ENCODE measurements around the gene REC114. TPM values are rescaled to one million over a fixed set of nuclear protein-coding genes. Genes with fewer than 3 reads are reported as not detected.

REC114 gene
- total and polyA plus RNA-seq, 2 of the 8 experiments (the other 6 are each of a cell fraction or from before 2014, with no cell fraction given) = 0.12 TPM; not detected in 1

GRCh38 chr15:73596174-73596573, 153.2 kb downstream of the REC114 start:
- Histone ChIP-seq H3K4me2 (ENCODE audit: insufficient read depth in 1 of 2, low read depth in 2 of 2, low read length in 2 of 2) (no peak overlapping the region), H2AFZ (ENCODE audit: low read length) (no peak overlapping the region), H3K14ac (ENCODE audit: insufficient read length) (no peak overlapping the region), H4K5ac (ENCODE audit: insufficient read length, low read depth, low read length) (no peak overlapping the region), H3K4me3 (ENCODE audit: extremely low read depth in 1 of 4, insufficient read depth in 2 of 4, low read depth in 3 of 4, low read length in 4 of 4) (no peak overlapping the region), H3K4me1 (replicated peaks in 1 of 4; ENCODE audit: control insufficient read depth in 3 of 4, insufficient read depth in 4 of 4, low read length in 3 of 4) (peaks cover 8 to 20% (median 14%) of the 10 kb centered on the region in 4 experiments), H3K56ac (replicated peaks; ENCODE audit: insufficient read length, low read depth, low read length) (no peak overlapping the region), H3K23ac (ENCODE audit: insufficient read length) (no peak overlapping the region), H3K18ac (ENCODE audit: extremely low read depth, low read length) (no peak overlapping the region), H2BK12ac (ENCODE audit: low read depth, low read length) (no peak overlapping the region), H2BK20ac (ENCODE audit: low read length) (no peak overlapping the region), H3K79me1 (ENCODE audit: low read depth, low read length) (peaks cover 25% of the 10 kb centered on the region), H3K36me3 (ENCODE audit: control insufficient read depth in 2 of 4, insufficient read depth in 4 of 4, low read length in 3 of 4) (peaks cover 0 to 5% (median 0%) of the 10 kb centered on the region in 4 experiments; a peak in 1 of 8 replicates), H3K79me2 (ENCODE audit: control insufficient read depth in 1 of 2, insufficient read depth in 2 of 2, low read length in 2 of 2) (peaks cover 3 to 85% of the 10 kb centered on the region in 2 experiments; a peak in 3 of 4 replicates), H2BK15ac (ENCODE audit: low read length) (no peak overlapping the region), H4K91ac (replicated peaks; ENCODE audit: insufficient read length, low read length) (no peak overlapping the region), H2AK5ac (ENCODE audit: low read depth, low read length) (no peak overlapping the region), H2BK5ac (ENCODE audit: low read depth, low read length) (no peak overlapping the region), H3K9ac (replicated peaks in 1 of 4; ENCODE audit: extremely low read depth in 1 of 4, low read depth in 3 of 4, low read length in 3 of 4) (no peak overlapping the region), H3K4ac (replicated peaks; ENCODE audit: insufficient read length, low read depth, low read length) (no peak overlapping the region), H2BK120ac (replicated peaks; ENCODE audit: low read depth, low read length) (no peak overlapping the region), H3K27ac (ENCODE audit: low read depth, low read length) (0 out of 2 replicates have a peak overlapping the region, but pooled peaks have one; percentile 14), H3K23me2 (ENCODE audit: low read depth, low read length) (no peaks in the 10 kb centered on the region; the same call in 1 of the 2 replicates), H4K20me1 (replicated peaks in 1 of 2; ENCODE audit: control insufficient read depth in 1 of 2, insufficient read depth in 2 of 2, low read length in 2 of 2) (peaks cover 18 to 33% of the 10 kb centered on the region in 2 experiments), H3K9me3 (ENCODE audit: insufficient read depth in 2 of 2, low read depth in 1 of 2, low read length in 1 of 2) (no peaks in the 10 kb centered on the region), H4K8ac (ENCODE audit: extremely low read depth, insufficient read depth, low read length) (no peak overlapping the region), H3K27me3 (replicated peaks in 1 of 4; ENCODE audit: control insufficient read depth in 3 of 4, extremely low read depth in 1 of 4, insufficient read depth in 3 of 4, low read length in 3 of 4) (no peaks in the 10 kb centered on the region)
- CTCF ChIA-PET (ENCODE audit: partially characterized antibody) = interaction anchor here (0.8 to 4.3 kb wide), 6 partner anchors 12 to 271 kb away, joined by 3 to 26 read pairs (median 5); partner anchors contain the start of gene NPTN
- POLR2A ChIA-PET (ENCODE audit: partially characterized antibody) = interaction anchor here (0.9 to 1.0 kb wide), 2 partner anchors 22 to 28 kb away, joined by 3 read pairs; no protein-coding TSS in a partner anchor
- FAIRE-seq (no peak), DNase-seq (ENCODE audit: low read depth in 1 of 2, low spot score in 2 of 2) (no peak)
- 81% methylated on average over 1 of the region's 1 CpG; no CpG with 5 or more reads in 1 of the 2 experiments for WGBS, 2 experiments (ENCODE audit: extremely low coverage in 1 of 2, insufficient coverage in 1 of 2, insufficient read length in 1 of 2, insufficient replicate concordance in 2 of 2, low coverage in 1 of 2, low lambda C conversion rate in 2 of 2, missing lambda C conversion rate in 1 of 2)
- TF ChIP-seq SIX5 (IDR thresholded peaks at IDR 0.05; ENCODE audit: low read depth, low read length) (no peak), SRF (IDR thresholded peaks at IDR 0.05; ENCODE audit: low read depth, low read length) (no peak), JUN (IDR thresholded peaks at IDR 0.05; ENCODE audit: low read depth, low read length) (no peak), RNF2 (IDR thresholded peaks at IDR 0.05; ENCODE audit: borderline replicate concordance, low read depth, low read length, missing control alignments, poor library complexity, severe bottlenecking) (no peak), RXRA (IDR thresholded peaks at IDR 0.05; ENCODE audit: insufficient read depth, low read depth, low read length) (no peak)
